ENCODE data around the gene PPP5C.
"Not testable (repeated sequence)": the region's sequence is repeated elsewhere in the genome, so short reads cannot be mapped to it uniquely, and the experiment has no call there.

The PPP5C gene

GRCh38 chr19:46387713-46388130, 40.8 kb downstream of the PPP5C start:
- DNase-seq = no peak

DNA sequence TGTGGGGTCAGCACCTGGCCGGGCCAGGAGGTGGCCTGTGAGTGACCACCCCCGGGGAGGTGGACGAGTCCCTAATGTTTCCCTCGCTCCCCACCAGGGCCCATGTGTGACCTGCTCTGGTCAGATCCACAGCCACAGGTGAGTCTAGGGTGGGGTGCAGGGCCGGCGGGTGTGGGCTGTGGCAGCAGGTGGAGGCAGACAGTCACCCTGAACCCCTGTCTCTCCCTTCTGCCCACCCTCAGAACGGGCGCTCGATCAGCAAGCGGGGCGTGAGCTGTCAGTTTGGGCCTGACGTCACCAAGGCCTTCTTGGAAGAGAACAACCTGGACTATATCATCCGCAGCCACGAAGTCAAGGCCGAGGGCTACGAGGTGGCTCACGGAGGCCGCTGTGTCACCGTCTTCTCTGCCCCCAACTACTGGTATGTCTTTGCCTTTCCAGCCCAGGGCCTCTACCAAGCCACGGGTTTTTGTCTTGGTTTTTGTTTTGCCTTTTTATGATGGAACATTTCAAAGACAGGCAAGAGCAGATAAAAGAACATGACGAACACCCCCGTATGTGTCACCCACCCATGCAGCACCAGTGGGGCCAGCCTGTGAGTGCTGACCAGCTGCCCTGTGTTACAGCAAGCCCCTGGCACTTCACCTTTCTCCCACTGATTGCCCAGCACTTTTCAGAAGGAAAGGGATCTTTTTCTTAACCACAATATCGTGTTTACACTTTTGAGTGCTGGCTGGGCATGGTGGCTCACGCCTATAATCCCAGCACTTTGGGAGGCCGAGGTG, 41.6 kb downstream of the PPP5C start:
- no peak for DNase-seq

GRCh38 chr19:46390121-46390858, 43.4 kb downstream of the PPP5C start:
- no peak for DNase-seq

GRCh38 chr19:46390866-46391265, 44.0 kb downstream of the PPP5C start:
- DNase-seq = no peak

GRCh38 chr19:46391296-46392251, 44.7 kb downstream of the PPP5C start:
- no peak for DNase-seq

- DNase-seq = no peak
Measured at GRCh38 chr19:46392252-46392801, 45.4 kb downstream of the PPP5C start.

DNA sequence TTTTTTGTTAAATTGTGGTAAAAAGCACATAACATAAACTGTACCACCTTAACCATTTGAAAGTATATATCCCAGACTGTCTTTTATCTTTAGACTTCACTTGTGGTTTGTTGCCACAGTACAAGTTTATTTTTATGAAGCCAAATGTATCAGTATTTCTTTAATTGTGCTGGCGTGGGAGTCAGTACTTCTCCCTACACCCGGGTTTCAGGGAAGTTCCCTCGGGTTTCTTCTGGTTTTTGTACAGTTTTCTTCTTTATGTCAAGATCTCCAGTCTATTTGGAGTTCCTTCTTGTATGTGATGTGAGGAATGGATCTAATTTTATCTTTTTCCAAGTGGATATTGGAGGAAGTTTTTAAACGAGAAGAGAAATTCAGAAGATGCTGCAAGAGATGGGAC, 46.0 kb downstream of the PPP5C start:
- DNase-seq = no peak

- DNase-seq = no peak
Measured at GRCh38 chr19:46393456-46394401, 46.8 kb downstream of the PPP5C start.

GRCh38 chr19:46394402-46394797, 47.5 kb downstream of the PPP5C start:
- DNase-seq = no peak

- DNase-seq = not testable (repeated sequence)
Measured at GRCh38 chr19:46397801-46398479, 51.1 kb downstream of the PPP5C start.

DNA sequence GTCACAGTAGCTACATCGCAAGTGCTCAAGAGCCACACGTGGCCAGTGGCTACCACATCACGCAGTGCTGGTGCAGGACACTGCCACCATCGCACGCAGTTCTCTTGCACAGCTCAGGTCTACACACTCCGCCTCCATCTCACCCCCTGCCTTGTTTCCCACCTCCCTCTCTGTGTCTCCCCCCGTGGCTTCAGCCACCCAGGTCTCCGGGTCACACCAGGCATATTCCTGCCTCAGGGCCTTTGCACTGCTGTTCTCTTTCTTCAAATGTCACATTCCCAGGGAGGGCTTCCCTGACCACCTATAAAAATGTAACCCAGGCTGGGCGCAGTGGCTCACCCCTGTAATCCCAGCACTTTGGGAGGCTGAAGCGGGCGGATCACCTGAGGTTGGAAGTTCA, 55.8 kb downstream of the PPP5C start:
- DNase-seq = no peak

DNA sequence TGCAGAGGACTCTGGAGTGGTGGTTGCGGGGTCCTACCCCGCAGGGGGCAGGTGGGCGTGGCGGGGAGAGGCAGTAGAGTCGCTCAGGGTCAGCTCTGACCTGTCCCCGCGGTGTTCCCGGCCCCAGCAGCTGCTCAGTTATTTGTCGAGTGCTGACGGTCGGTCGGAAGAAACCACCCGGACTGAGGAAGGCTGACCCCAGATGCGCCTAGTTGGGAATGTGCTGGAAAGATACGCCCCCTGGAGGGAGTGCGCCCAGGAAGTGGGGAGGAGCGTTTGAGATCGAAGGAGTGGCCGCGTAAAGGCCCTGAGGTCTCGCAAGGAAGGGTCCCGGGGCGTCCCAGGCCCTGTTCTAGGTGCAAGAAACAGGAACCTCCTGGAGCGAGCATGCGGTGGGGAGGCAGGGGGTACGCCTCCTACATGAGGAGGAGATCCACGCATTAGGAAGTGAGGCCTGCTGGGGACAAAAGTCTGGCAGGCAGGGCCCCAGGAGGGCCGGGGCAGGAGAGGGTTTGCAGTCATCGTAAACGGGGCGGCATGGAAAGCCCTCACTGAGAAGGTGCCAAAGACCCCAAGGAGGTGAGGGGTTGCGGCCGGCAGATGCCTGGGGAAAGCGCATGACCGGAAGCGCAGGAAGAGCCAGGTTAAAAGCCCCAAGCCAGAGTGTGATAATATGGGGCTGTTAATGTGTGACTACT, 57.3 kb downstream of the PPP5C start:
- no peak for DNase-seq

- no peak for DNase-seq
Measured at GRCh38 chr19:46404753-46405468, 58.0 kb downstream of the PPP5C start.

GRCh38 chr19:46406976-46407375, 60.1 kb downstream of the PPP5C start:
- DNase-seq = no peak

GRCh38 chr19:46407856-46408663, 61.2 kb downstream of the PPP5C start:
- DNase-seq = no peak

GRCh38 chr19:46408664-46409039, 61.8 kb downstream of the PPP5C start:
- DNase-seq = no peak

DNA sequence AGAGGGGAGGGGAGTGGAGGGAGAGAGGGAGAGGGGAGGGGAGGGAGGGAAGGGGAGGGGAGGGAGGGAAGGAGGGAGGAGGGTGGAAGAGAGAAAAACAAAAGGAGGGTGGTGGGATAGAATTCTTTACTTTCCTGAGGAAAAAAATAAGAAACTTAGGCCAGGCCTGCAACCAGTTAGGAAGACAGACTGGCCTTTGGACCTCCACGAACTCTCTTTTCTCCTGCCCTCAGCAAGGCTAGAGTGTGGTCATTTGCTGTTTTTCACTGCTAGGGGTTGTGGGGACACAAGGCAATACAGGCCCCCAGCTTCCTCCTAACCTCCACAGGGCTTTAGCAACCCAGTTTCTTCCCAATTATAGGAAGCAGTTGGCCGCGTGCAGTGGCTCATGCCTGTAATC, 62.3 kb downstream of the PPP5C start:
- DNase-seq = no peak

DNA sequence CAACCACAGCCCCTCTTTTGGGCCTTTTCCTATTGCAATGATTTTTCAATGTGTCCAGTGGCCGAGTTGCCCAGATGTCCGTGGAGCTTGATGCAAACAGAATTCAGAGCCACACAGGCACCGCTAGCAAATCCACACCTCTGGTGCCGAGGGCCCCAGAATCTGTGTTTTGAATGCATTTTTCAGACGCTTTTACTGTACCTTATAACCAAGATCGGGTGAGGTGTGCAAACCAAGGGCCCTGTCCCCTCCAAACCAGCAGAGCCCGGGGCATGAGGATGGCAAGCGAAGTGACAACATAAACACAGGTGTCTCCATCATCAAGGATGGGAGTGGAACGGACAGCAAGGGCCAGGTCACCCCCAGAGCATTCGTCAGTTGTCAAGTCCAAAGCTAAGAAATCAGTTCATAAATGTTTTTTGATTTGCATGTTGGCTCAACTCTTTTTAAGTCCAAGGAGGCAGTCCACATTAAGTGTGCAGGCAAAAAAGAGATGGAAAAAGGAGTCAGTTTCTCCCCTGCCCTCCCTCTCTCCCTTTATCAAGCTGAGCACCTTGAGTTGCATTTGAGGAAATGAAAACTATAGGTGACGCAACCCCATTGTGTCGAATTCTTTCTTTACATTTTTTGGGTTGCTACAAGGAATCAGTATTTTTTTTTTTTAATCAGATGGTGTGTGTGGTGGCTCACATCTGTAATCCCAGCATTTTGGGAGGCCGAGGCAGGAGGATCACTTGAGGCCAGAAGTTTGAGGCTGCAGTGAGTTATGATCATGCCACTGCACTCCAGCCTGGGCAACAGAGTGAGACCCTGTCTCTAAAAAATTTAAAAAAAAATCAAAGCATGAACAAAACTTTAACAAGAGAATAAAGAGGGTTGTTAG, 63.6 kb downstream of the PPP5C start:
- no peak for DNase-seq
